ENCODE results near the gene DSCAML1. TPM values are rescaled to one million over a fixed set of nuclear protein-coding genes. Genes with fewer than 3 reads are reported as not detected.

DSCAML1 gene
- total RNA-seq, 1 experiment from 2014 or later = 0.15 TPM

DNA sequence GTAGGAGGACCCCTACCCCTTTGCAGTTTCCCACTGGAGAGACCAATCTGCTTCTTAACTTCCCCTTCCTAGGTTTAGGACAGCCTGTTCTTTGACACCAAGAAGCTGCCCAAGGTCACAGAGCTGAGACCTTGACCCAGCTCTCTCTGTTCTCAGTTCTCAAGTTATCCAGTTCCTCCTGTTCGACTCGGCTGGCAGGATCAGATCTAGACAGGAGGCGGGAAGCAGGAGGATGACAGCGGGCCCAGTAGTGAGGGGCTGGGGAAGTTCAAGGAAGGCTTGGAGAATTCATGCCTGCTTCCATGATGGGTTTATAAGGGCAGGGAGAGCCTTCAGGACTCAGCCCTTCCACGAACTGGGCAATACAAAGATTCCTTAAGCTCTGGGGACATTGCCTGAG, 210.6 kb downstream of the DSCAML1 start:
- Histone ChIP-seq H2AK5ac (ENCODE audit: insufficient read length, low read length) (no peak overlapping the region), H3K4me1 (ENCODE audit: insufficient read depth, low read length) (peaks cover 8% of the 10 kb centered on the region; the same call in 1 of the 2 replicates), H2BK5ac (ENCODE audit: insufficient read length, low read length) (no peak overlapping the region), H3K14ac (ENCODE audit: insufficient read depth, low read length) (no peak overlapping the region), H3K4me2 (ENCODE audit: insufficient read depth, insufficient read length, low read length) (no peak overlapping the region), H2BK12ac (ENCODE audit: insufficient read length, low read depth, low read length) (no peak overlapping the region), H3K23me2 (ENCODE audit: insufficient read length, low read depth, low read length, poor library complexity, severe bottlenecking) (no peaks in the 10 kb centered on the region), H3K23ac (ENCODE audit: insufficient read length, low read depth, low read length) (no peak overlapping the region), H2AFZ (ENCODE audit: low read length) (no peak overlapping the region), H3K56ac (ENCODE audit: insufficient read length, low read depth, low read length) (no peak overlapping the region), H3K18ac (ENCODE audit: insufficient read length, low read depth, low read length) (no peak overlapping the region), H2BK120ac (ENCODE audit: low read depth, low read length, poor library complexity, severe bottlenecking) (no peak overlapping the region), H3T11ph (ENCODE audit: low read length) (no peak overlapping the region), H3K27me3 (ENCODE audit: insufficient read depth, low read length) (no peaks in the 10 kb centered on the region; the same call in 1 of the 2 replicates), H3K79me1 (ENCODE audit: insufficient read depth, low read depth, low read length, poor library complexity, severe bottlenecking) (no peaks in the 10 kb centered on the region), H3K79me2 (ENCODE audit: insufficient read depth, low read length) (no peaks in the 10 kb centered on the region), H2BK20ac (ENCODE audit: low read depth, low read length, poor library complexity, severe bottlenecking) (no peak overlapping the region), H4K8ac (replicated peaks; ENCODE audit: insufficient read length, low read depth, low read length) (no peak overlapping the region), H3K4ac (ENCODE audit: low read depth, low read length) (no peak overlapping the region), H3K9ac (ENCODE audit: extremely low read depth, insufficient read length, low read length) (no peak overlapping the region), H4K5ac (ENCODE audit: insufficient read length, low read depth, low read length) (no peak overlapping the region), H4K20me1 (ENCODE audit: control insufficient read depth, insufficient read depth, insufficient read length) (no peaks in the 10 kb centered on the region), H3K9me3 (ENCODE audit: control insufficient read depth, low read depth, low read length) (no peaks in the 10 kb centered on the region), H4K91ac (ENCODE audit: insufficient read length, low read depth, low read length) (no peak overlapping the region), H2BK15ac (ENCODE audit: low read depth, low read length) (no peak overlapping the region), H3K27ac (ENCODE audit: insufficient read length, low read depth, low read length) (no peak overlapping the region)
- peaks cover 21 to 23% of the 10 kb centered on the region in 2 experiments for H3K4me1 Mint-ChIP-seq
- peaks cover 56% of the 10 kb centered on the region for H3K27me3 Mint-ChIP-seq (ENCODE audit: low read depth)
- no CpG with 5 or more reads among the region's 5 CpGs for WGBS (ENCODE audit: extremely low coverage, insufficient read length, low lambda C conversion rate)
- H3K9me3 Mint-ChIP-seq = no peaks in the 10 kb centered on the region; a peak in 1 of 5 replicates
- DNase-seq = no peak
- TF ChIP-seq, protein P1, sequence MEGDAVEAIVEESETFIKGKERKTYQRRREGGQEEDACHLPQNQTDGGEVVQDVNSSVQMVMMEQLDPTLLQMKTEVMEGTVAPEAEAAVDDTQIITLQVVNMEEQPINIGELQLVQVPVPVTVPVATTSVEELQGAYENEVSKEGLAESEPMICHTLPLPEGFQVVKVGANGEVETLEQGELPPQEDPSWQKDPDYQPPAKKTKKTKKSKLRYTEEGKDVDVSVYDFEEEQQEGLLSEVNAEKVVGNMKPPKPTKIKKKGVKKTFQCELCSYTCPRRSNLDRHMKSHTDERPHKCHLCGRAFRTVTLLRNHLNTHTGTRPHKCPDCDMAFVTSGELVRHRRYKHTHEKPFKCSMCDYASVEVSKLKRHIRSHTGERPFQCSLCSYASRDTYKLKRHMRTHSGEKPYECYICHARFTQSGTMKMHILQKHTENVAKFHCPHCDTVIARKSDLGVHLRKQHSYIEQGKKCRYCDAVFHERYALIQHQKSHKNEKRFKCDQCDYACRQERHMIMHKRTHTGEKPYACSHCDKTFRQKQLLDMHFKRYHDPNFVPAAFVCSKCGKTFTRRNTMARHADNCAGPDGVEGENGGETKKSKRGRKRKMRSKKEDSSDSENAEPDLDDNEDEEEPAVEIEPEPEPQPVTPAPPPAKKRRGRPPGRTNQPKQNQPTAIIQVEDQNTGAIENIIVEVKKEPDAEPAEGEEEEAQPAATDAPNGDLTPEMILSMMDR (conservative IDR thresholded peaks at IDR 0.05) = no peak
- no peaks in the 10 kb centered on the region for H3K36me3 Mint-ChIP-seq (ENCODE audit: insufficient read depth in 1 of 3, low read depth in 3 of 3)
- H3K27ac Mint-ChIP-seq = no peak overlapping the region
- no peak overlapping the region for H3K4me3 Mint-ChIP-seq

Data from H9 (cell line).